H9 (cell line): ENCODE measurements around the gene SOX8. TPM values are rescaled to one million over a fixed set of nuclear protein-coding genes. Genes with fewer than 3 reads are reported as not detected.

Source experiments
- DNase-seq: peaks from one replicate; pipeline ENCODE4 v3.0.0-alpha.2; 2017
- H2AFZ ChIP-seq: one replicate; pipeline ENCODE4 v1.6.1; 2013; ENCODE audit warnings: mild to moderate bottlenecking, low read length, control low read depth, moderate library complexity
- H2AK5ac ChIP-seq: 2 replicates; pipeline ENCODE4 v1.6.1; 2013; ENCODE audit warnings: low read length, control low read depth, mixed read lengths; ENCODE audit not compliant: insufficient read length
- H2BK120ac ChIP-seq: one replicate; pipeline ENCODE4 v1.6.1; 2013; ENCODE audit warnings: low read depth, mild to moderate bottlenecking, low read length, control low read depth, inconsistent platforms; ENCODE audit not compliant: poor library complexity, severe bottlenecking
- H2BK12ac ChIP-seq: 2 replicates; pipeline ENCODE4 v1.6.1; 2013; ENCODE audit warnings: low read length, control low read depth, mixed read lengths, low read depth; ENCODE audit not compliant: insufficient read length
- H2BK15ac ChIP-seq: 2 replicates; pipeline ENCODE4 v1.6.1; 2013; ENCODE audit warnings: low read depth, low read length, control low read depth
- H2BK20ac ChIP-seq: one replicate; pipeline ENCODE4 v1.6.1; 2013; ENCODE audit warnings: low read depth, mild to moderate bottlenecking, low read length, control low read depth, inconsistent platforms; ENCODE audit not compliant: poor library complexity, severe bottlenecking
- H2BK5ac ChIP-seq: 2 replicates; pipeline ENCODE4 v1.6.1; 2013; ENCODE audit warnings: low read length, control low read depth, mixed read lengths; ENCODE audit not compliant: insufficient read length
- H3K14ac ChIP-seq: 2 replicates; pipeline ENCODE4 v1.6.1; 2013; ENCODE audit warnings: low read length, control low read depth; ENCODE audit not compliant: insufficient read depth
- H3K18ac ChIP-seq: 2 replicates; pipeline ENCODE4 v1.6.1; 2013; ENCODE audit warnings: low read depth, mild to moderate bottlenecking, mixed read lengths, low read length, control low read depth; ENCODE audit not compliant: insufficient read length
- H3K23ac ChIP-seq: 2 replicates; pipeline ENCODE4 v1.6.1; 2013; ENCODE audit warnings: low read length, control low read depth, mixed read lengths, low read depth; ENCODE audit not compliant: insufficient read length
- H3K23me2 ChIP-seq: 2 replicates; pipeline ENCODE4 v1.6.1; 2013; ENCODE audit warnings: low read depth, mild to moderate bottlenecking, mixed read lengths, low read length, control low read depth; ENCODE audit not compliant: insufficient read length, poor library complexity, severe bottlenecking
- H3K27ac ChIP-seq: 2 replicates; pipeline ENCODE4 v1.5.1; 2013; ENCODE audit warnings: low read length, control low read depth, mixed read lengths, low read depth; ENCODE audit not compliant: insufficient read length
- H3K27me3 ChIP-seq: 2 replicates; pipeline ENCODE4 v1.6.1; 2013; ENCODE audit warnings: low read length, control low read depth, inconsistent platforms; ENCODE audit not compliant: insufficient read depth
- H3K4ac ChIP-seq: 2 replicates; pipeline ENCODE4 v1.6.1; 2013; ENCODE audit warnings: low read depth, mild to moderate bottlenecking, control low read depth, inconsistent platforms, low read length, moderate library complexity
- H3K4me1 ChIP-seq: 2 replicates; pipeline ENCODE4 v1.6.1; 2013; ENCODE audit warnings: low read length, control low read depth, inconsistent platforms; ENCODE audit not compliant: insufficient read depth
- H3K4me2 ChIP-seq: 2 replicates; pipeline ENCODE4 v1.6.1; 2013; ENCODE audit warnings: low read length, control low read depth, mixed read lengths; ENCODE audit not compliant: insufficient read length, insufficient read depth
- H3K56ac ChIP-seq: 2 replicates; pipeline ENCODE4 v1.6.1; 2013; ENCODE audit warnings: low read depth, mild to moderate bottlenecking, mixed read lengths, low read length, control low read depth; ENCODE audit not compliant: insufficient read length
- H3K79me1 ChIP-seq: 2 replicates; pipeline ENCODE4 v1.6.1; 2013; ENCODE audit warnings: low read depth, mild to moderate bottlenecking, moderate library complexity, low read length, control low read depth, inconsistent platforms; ENCODE audit not compliant: insufficient read depth, poor library complexity, severe bottlenecking
- H3K79me2 ChIP-seq: 2 replicates; pipeline ENCODE4 v1.6.1; 2013; ENCODE audit warnings: low read length, control low read depth, inconsistent platforms; ENCODE audit not compliant: insufficient read depth
- H3K9ac ChIP-seq: 2 replicates; pipeline ENCODE4 v1.6.1; 2013; ENCODE audit warnings: low read length, control low read depth, mixed read lengths; ENCODE audit not compliant: insufficient read length; ENCODE audit errors: extremely low read depth
- H3K9me3 ChIP-seq: one replicate; pipeline ENCODE4 v1.6.1; 2013; ENCODE audit warnings: low read depth, low read length, inconsistent platforms; ENCODE audit not compliant: control insufficient read depth
- H3T11ph ChIP-seq: one replicate; pipeline ENCODE4 v1.6.1; 2013; ENCODE audit warnings: mild to moderate bottlenecking, low read length, control low read depth, inconsistent platforms
- H4K20me1 ChIP-seq: one replicate; pipeline ENCODE4 v1.6.1; 2013; ENCODE audit not compliant: control insufficient read depth, insufficient read length, insufficient read depth
- H4K5ac ChIP-seq: 2 replicates; pipeline ENCODE4 v1.6.1; 2013; ENCODE audit warnings: low read depth, mild to moderate bottlenecking, mixed read lengths, low read length, control low read depth; ENCODE audit not compliant: insufficient read length
- H4K8ac ChIP-seq: replicated peaks from 2 replicates; pipeline ENCODE4 v1.6.1; 2013; ENCODE audit warnings: low read length, control low read depth, mixed read lengths, low read depth; ENCODE audit not compliant: insufficient read length
- H4K91ac ChIP-seq: 2 replicates; pipeline ENCODE4 v1.6.1; 2013; ENCODE audit warnings: low read depth, mild to moderate bottlenecking, moderate library complexity, mixed read lengths, low read length, control low read depth; ENCODE audit not compliant: insufficient read length
- H3K27ac Mint-ChIP-seq, 3 experiments: 2 replicates in 2 of 3; 3 replicates in 1 of 3; pipeline ENCODE4 v1.8.0; 2020 to 2021; ENCODE audit warnings: mixed read lengths in 3 of 3, mild to moderate bottlenecking in 1 of 3, moderate library complexity in 1 of 3
- H3K27me3 Mint-ChIP-seq: 2 replicates; pipeline ENCODE4 v1.8.0; 2021; ENCODE audit warnings: low read depth, mild to moderate bottlenecking, moderate library complexity, mixed read lengths
- H3K36me3 Mint-ChIP-seq, 3 experiments: 2 replicates in 2 of 3; 3 replicates in 1 of 3; pipeline ENCODE4 v1.8.0; 2020 to 2021; ENCODE audit warnings: low read depth in 3 of 3, mixed read lengths in 3 of 3; ENCODE audit not compliant: insufficient read depth in 1 of 3
- H3K4me1 Mint-ChIP-seq, 2 experiments: 2 replicates each; pipeline ENCODE4 v1.8.0; 2020; ENCODE audit warnings: mixed read lengths in 2 of 2
- H3K4me3 Mint-ChIP-seq, 2 experiments: 2 replicates in 1 of 2; 3 replicates in 1 of 2; pipeline ENCODE4 v1.8.0; 2020 to 2021; ENCODE audit warnings: mild to moderate bottlenecking in 2 of 2, mixed read lengths in 2 of 2, moderate library complexity in 1 of 2
- H3K9me3 Mint-ChIP-seq, 2 experiments: 2 replicates in 1 of 2; 3 replicates in 1 of 2; pipeline ENCODE4 v1.8.0; 2020; ENCODE audit warnings: mild to moderate bottlenecking in 2 of 2, mixed read lengths in 2 of 2, moderate library complexity in 1 of 2
- CTCF ChIP-seq: fragments of 200-600 bp; sonication (generic); conservative IDR thresholded peaks from 3 replicates; pipeline ENCODE4 v1.8.0; 2021; ENCODE audit warnings: antibody characterized with exemption, mild to moderate bottlenecking
- WGBS: extraction: QIAGEN DNeasy Blood & Tissue Kit; methylation state at CpG from one replicate; pipeline ENCODE4 v1.1.7; 2013; ENCODE audit warnings: missing lambda C conversion rate, low lambda C conversion rate, mixed read lengths; ENCODE audit not compliant: insufficient read length; ENCODE audit errors: extremely low coverage; 5-methylcytosine and 5-hydroxymethylcytosine counted together
- total RNA-seq: library from RNA; stranded (reverse); gene quantifications from 2 replicates; pipeline ENCODE4 v1.2.1, GENCODE V29; 2021

Gene SOX8
- total RNA-seq, 1 experiment from 2014 or later: 8.9 TPM

GRCh38 chr16:937311-937710, 44.3 kb upstream of the SOX8 start:
- Histone ChIP-seq H4K5ac (no peak overlapping the region), H3T11ph (no peak overlapping the region), H3K27me3 (no peaks in the 10 kb centered on the region), H4K20me1 (no peaks in the 10 kb centered on the region), H3K27ac (no peak overlapping the region), H2BK15ac (no peak overlapping the region), H2AFZ (no peak overlapping the region), H3K79me2 (no peaks in the 10 kb centered on the region), H3K4me1 (no peaks in the 10 kb centered on the region), H4K8ac (no peak overlapping the region), H3K79me1 (no peaks in the 10 kb centered on the region), H2AK5ac (no peak overlapping the region), H2BK5ac (no peak overlapping the region), H3K18ac (no peak overlapping the region), H3K4ac (no peak overlapping the region), H3K23me2 (no peaks in the 10 kb centered on the region), H4K91ac (no peak overlapping the region), H3K23ac (no peak overlapping the region), H2BK12ac (no peak overlapping the region), H3K9me3 (no peaks in the 10 kb centered on the region), H3K4me2 (no peak overlapping the region), H3K14ac (no peak overlapping the region; the same call in 1 of the 2 replicates), H3K56ac (no peak overlapping the region), H2BK20ac (no peak overlapping the region), H3K9ac (no peak overlapping the region), H2BK120ac (no peak overlapping the region)
- Mint-ChIP-seq H3K9me3 (peaks cover 15 to 17% of the 10 kb centered on the region in 2 experiments), H3K27ac (no peak overlapping the region; a peak in 1 of 7 replicates), H3K27me3 (peaks cover 3% of the 10 kb centered on the region), H3K4me1 (no peaks in the 10 kb centered on the region), H3K4me3 (no peak overlapping the region), H3K36me3 (peaks cover under 1 to 12% (median 12%) of the 10 kb centered on the region in 3 experiments; a peak in 4 of 7 replicates)
- DNase-seq: no peak
- no CpG with 5 or more reads among the region's 8 CpGs for WGBS
- TF ChIP-seq CTCF: no peak
